ENCODE results near the gene FAM151A.

DNA sequence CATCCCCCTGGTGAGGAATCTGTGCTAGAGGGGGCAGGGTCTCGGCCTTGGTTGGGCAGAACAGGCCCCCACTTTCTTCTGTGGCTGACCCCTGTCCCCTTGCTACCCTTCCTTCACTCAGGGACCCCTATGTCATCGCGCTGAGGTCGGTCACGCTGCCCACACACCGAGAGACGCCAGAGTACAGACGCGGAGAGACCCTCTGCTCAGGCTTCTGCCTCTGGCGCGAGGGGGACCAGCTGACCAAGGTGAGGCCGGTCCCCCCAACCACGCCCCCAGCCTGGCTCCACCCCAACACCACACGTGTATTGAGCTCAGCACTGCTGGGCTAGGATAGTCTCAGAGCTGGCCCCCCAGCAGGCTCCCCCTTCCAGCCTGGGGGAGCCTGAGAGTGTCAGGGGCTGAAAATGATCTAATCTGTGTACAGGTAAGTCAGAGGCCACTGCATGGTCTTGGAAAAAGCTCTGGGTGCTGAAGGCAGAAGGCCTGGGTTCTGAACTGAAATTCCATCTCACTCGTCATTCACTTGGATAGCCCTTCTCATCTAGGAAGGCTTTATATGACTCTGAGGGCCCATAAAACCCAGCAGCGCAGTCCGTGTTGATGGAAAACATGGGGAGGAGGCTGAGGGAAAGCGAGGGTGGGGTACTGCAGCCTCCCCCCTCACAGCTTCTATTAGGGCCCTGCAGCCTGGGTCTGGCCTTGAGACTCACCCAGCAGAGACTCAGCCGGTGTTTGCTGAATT lies 15.3 kb downstream of the FAM151A start:
- TF ChIP-seq, protein P1, sequence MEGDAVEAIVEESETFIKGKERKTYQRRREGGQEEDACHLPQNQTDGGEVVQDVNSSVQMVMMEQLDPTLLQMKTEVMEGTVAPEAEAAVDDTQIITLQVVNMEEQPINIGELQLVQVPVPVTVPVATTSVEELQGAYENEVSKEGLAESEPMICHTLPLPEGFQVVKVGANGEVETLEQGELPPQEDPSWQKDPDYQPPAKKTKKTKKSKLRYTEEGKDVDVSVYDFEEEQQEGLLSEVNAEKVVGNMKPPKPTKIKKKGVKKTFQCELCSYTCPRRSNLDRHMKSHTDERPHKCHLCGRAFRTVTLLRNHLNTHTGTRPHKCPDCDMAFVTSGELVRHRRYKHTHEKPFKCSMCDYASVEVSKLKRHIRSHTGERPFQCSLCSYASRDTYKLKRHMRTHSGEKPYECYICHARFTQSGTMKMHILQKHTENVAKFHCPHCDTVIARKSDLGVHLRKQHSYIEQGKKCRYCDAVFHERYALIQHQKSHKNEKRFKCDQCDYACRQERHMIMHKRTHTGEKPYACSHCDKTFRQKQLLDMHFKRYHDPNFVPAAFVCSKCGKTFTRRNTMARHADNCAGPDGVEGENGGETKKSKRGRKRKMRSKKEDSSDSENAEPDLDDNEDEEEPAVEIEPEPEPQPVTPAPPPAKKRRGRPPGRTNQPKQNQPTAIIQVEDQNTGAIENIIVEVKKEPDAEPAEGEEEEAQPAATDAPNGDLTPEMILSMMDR (IDR thresholded peaks at IDR 0.05), result no peak
- TF ChIP-seq POLR2A (IDR thresholded peaks at IDR 0.05), result no peak
